ENCODE measurements around the gene FGR. TPM values are rescaled to one million over a fixed set of nuclear protein-coding genes. Genes with fewer than 3 reads are reported as not detected.
A peak's percentile ranks its signal among the peaks of the same experiment; 100 is the strongest.

FGR gene
- total RNA-seq, 1 experiment from 2014 or later = not detected

GRCh38 chr1:27617420-27617819, 17.6 kb downstream of the FGR start:
- DNase-seq (ENCODE audit: low spot score) = no peak

GRCh38 chr1:27616441-27616840, 18.5 kb downstream of the FGR start:
- DNase-seq (ENCODE audit: low spot score) = no peak

DNA sequence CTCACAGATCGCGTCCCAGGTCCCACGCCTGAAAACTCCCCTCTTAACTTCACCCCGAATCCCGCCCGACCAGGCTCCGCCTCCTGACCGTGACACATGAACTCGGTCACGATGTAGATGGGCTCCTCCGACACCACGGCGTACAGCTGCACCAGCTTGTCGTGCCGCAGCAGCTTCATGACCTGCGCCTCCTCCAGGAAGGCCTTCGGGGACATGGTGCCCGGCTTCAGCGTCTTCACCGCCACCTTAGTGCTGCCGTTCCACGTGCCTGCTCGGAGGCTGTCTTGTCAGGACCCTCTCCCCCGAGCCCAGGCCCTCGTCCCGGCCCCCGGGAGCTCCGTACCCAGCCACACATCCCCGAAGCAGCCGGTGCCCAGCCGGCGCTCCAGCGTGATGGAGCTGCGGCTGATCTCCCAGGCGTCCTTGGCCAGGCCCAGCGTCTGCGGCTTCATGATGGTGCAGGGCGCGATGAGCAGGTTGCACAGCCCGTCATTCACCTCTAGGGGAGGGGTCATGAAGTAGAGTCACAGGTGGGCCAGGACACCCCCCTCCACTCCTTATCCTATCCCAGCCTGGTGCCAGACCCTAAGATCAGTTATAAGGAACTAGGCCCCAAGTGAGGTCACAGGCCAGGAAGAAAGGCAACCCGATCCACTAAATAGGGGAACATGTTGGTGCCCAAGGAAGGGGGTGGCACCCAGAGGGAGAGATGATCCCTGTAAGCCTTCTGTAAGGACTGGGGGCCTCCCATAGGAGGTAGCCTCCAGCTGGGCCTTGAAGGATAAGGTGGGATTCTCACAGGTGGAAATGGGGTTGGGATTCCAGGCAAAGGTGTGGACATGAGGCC, 19.4 kb downstream of the FGR start:
- no peak for DNase-seq (ENCODE audit: low spot score)

DNA sequence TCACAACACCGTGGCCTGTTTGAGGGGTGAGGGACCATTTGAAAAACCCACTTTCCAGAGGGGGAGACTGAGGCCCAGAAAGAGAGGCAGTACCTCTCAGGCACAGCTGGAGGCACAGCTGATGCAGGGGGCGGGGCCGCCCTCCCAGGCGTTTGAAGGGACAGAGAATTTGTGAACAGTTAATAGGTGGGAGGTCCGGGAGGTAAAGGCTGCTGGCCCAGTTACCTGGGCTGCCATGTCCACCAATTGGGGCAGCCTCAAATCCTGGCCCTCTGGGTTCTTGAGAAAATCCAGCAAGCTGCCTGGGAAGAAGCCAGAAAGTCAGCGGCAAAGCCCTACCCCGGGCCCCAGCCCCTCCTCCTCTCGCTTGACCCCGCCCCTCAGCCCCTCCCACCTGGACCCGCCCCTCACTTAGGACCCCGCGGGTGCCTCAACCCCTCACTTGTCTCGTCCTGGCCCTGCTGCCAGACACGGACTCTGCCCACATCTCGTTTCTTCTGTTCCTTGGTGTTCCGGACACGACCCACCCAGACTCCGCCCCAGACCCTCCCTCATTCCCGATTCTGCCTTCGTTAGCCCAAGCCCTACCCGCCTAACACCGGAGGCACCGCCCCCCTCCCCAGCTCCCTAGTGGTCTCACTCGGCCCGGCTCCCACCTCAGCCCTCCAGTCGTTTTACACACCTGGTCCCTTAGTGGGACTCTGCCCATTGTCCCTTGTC, 20.2 kb downstream of the FGR start:
- DNase-seq (ENCODE audit: low spot score) = no peak

GRCh38 chr1:27614043-27614624, 20.9 kb downstream of the FGR start:
- no peak for DNase-seq (ENCODE audit: low spot score)

DNA sequence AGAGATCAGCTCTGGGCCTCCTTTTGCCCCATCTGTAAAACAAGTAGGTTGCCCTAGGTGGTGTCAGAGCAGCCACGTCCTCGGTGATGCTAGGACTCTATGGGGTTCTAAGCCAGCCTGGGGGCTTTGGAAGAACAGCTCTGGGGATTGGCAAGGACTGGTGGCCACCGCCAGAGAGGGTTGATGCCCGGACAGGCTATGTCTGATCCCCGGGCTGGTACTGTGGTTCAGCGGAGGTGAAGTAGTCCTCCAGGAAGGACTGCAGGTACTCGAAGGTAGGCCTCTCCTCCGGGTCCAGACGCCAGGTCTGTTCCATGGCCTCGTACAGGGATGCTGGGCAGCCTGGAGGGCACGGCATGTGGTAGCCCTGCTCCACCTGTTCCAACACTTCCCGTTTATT, 22.3 kb downstream of the FGR start:
- no peak for DNase-seq (ENCODE audit: low spot score)

DNA sequence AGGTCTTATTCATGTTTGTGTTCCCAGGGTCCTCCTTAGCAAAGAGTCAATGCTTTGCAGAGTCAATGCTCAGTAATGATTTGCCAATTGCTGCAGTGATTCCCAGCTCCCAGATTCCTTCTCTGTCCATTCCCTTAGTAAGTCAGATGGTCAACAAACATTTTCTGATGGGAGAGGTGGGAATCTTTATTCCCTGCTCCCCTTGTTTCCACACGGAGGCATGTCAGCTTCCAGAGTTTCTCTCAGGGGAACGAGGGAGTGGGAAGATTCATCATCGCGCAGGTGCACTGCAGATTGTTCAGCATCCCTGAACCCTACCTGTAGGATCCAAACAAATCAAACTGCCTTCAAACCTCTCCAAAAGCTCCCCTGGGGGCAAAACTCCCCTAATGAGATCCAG, 23.5 kb downstream of the FGR start:
- DNase-seq (ENCODE audit: low spot score) = no peak

DNA sequence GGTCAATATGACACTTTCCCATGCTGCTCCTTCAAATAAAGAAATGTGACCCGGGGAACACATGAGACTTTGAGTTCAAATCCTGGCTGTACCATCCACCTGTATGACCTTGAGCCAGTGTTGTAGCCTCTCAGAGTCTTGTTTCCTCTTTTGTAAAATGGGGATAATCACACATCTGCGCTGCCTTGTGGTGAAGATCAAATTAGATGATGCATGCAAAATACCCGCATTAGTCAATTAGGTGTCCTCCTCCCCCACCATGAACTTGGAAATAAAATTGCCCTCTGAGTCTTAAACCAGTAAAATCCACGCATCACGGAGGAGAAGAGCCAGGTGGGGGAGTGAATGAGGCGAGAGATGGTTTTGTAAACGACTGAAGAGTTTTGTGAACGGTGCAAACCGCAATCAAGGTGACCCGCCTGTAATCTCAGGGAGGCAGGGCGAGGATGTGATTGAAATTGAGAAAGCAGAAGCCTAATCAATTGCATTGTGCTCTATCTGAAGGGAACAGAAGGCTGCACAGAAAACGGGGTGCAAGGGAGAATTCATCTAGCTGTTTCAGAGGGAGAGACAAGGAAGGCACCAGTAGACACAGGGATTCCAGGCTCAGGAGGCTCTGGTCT, 25.3 kb downstream of the FGR start:
- no peak for DNase-seq (ENCODE audit: low spot score)

- no peak for DNase-seq (ENCODE audit: low spot score)
Measured at GRCh38 chr1:27609210-27609555, 25.8 kb downstream of the FGR start.

DNA sequence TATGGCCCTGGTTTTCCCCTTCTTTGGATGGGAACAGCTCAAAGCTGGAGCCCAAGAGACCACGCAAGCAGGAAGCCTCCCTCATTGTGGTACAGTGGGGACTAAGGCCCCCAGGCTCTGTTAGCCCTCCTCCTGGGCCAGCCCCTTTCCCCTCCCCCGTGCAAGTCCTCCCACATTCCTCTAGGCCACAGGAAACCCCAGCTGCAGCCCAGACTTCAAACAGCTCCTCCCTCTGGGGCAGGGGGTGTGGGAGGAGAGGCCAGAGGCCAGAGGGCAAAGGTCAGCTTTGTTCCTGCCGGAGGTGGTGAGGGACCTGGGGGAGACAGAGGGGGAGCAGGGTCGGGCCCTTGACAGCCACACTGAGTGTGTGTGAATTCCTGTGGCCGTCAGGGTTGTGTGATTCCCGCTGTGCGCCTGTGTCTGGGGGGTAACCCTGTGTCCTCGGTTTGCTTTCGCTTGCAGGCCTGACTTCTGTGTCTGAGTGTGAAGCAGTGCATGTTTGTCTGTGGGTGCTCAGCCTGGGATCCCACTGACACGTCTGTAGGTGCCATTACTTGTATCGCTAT, 27.7 kb downstream of the FGR start:
- no peak for DNase-seq (ENCODE audit: low spot score)

- peak; percentile 52 for DNase-seq (ENCODE audit: low spot score)
Measured at GRCh38 chr1:27606708-27607238, 28.2 kb downstream of the FGR start.

DNA sequence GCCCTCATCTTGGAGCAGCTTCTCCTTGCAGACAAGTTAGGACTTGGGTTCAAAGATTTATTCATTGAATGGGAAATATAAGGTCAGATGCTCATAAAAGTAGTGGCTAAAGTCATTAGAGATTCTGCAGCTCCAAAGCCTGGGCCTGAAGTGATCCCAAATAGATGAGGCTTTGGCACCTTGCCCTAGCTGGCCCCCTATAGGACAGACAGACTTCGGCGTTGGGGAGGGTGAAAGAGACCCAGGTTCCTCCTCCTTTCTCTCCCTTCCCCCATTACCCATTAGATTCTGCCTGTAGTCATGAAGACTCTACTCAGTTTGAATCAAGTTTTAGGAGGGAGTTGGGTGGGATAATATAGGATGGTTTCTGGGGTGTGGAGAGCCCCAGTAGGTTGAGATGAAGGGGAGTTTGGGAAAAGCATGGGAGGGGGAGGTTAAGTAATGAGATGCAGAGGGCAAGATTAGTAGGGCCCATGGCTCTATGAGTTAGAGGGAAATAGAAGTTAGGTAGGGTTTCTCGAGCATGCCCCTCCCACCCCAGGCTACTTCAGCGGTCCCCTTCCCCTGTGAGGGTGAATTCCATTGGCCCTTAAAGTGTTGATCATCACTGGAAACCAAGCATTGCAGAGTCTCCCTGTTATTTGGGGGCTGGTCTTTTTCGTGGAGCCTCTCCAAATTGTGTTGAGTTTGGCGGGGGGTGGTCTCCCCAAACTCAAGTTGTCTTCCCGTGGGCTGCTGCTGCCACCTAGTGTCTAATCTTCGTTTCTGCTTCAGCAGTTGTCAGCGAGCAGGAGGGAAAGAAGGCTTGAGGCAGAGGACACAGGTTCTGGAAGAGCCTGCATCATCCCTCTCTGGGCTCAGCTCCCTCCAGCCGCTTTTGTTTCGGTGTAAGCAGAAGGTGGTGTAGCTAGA, 28.9 kb downstream of the FGR start:
- DNase-seq (ENCODE audit: low spot score) = no peak

DNA sequence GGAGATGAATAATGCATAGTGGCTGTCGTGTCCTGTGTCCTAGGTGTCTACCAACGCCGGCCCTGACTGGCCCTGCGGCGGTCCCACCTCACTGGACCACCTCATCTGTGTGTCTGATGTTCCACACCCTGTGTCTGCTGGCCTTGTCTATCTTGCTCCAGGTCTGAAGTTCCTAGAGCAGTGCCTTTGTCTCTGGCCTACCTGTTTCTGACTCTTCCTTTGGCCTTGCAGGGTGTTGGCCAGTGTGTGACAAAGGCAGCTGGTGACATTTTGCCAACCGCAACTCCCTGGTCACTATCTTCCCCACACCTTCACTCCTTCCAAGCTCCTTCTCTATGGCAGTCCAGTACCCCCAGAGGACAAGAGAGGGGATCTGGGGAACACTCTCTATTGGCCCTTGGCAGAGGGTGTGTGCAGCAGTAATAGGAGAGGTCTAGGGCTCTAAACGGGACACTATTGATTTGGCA, 29.7 kb downstream of the FGR start:
- no peak for DNase-seq (ENCODE audit: low spot score)

GRCh38 chr1:27604579-27605299, 30.2 kb downstream of the FGR start:
- DNase-seq (ENCODE audit: low spot score) = no peak

GRCh38 chr1:27603681-27604578, 31.1 kb downstream of the FGR start, which contains the start of gene AHDC1:
Gene AHDC1 (minus strand): TSS chr1:27604144. CDS start chr1:27552115, 52,029 bp downstream.
- no peak for DNase-seq (ENCODE audit: low spot score)

- DNase-seq (ENCODE audit: low spot score) = no peak
Measured at GRCh38 chr1:27603309-27603680, 31.7 kb downstream of the FGR start.

GRCh38 chr1:27602462-27603308, 32.3 kb downstream of the FGR start:
- DNase-seq (ENCODE audit: low spot score) = no peak
